T-cell (primary cell): Measurements from ENCODE around the gene B4GALNT4. TPM values are rescaled to one million over a fixed set of nuclear protein-coding genes. Genes with fewer than 3 reads are reported as not detected.
"Not testable (repeated sequence)": the region's sequence is repeated elsewhere in the genome, so short reads cannot be mapped to it uniquely, and the experiment has no call there.

Experiments
- ATAC-seq, 4 experiments: fragments of 200-7000 bp in 3 of 4; fragments of 150-1000 bp in 1 of 4; cut with Tn5 transposase; replicated peaks in 1 of 4; 1 replicate in 3 of 4; 2 replicates in 1 of 4; pipeline ENCODE4 v1.10.0; 2021; ENCODE audit warnings: moderate library complexity in 3 of 4, mild to moderate bottlenecking in 2 of 4, moderate number of reproducible peaks in 1 of 4
- CTCF ChIA-PET, 2 donors: fragments of 300-600 bp; sonication (Branson Sonifier 250); formaldehyde crosslinking; loops; one replicate each; lab custom pipeline; 2022; ENCODE audit warnings: antibody characterized with exemption in 2 of 2; lab: Charles Lee
- POLR2A ChIA-PET, 2 donors: fragments of 300-600 bp; sonication (Branson Sonifier 250); formaldehyde crosslinking; loops; one replicate each; lab custom pipeline; 2022; ENCODE audit warnings: antibody characterized with exemption in 2 of 2; lab: Charles Lee
- DNase-seq, 35 experiments: peaks; one replicate each; pipeline versions ENCODE4 v3.0.0 to v3.0.0-alpha.2; 2013 to 2023
- H3K27ac ChIP-seq: one replicate; pipeline ENCODE4 v1.5.1; 2013; ENCODE audit warnings: low read length
- H3K27me3 ChIP-seq, 2 experiments: replicated peaks in 1 of 2; 1 replicate in 1 of 2; 2 replicates in 1 of 2; pipeline versions ENCODE4 v1.6.1 to v1.7.0; 2013; ENCODE audit warnings: low read length in 1 of 2, mixed read lengths in 1 of 2; ENCODE audit not compliant: control insufficient read depth in 2 of 2, insufficient read depth in 2 of 2; ENCODE audit errors: extremely low read depth in 1 of 2
- H3K36me3 ChIP-seq, 2 donors: 1 replicate in 1 of 2; 2 replicates in 1 of 2; pipeline versions ENCODE4 v1.6.1 to v1.7.0; 2013; ENCODE audit warnings: low read length in 1 of 2; ENCODE audit not compliant: control insufficient read depth in 2 of 2, insufficient read depth in 1 of 2; ENCODE audit errors: extremely low read depth in 1 of 2
- H3K4me1 ChIP-seq, 2 experiments: 1 replicate in 1 of 2; 2 replicates in 1 of 2; pipeline versions ENCODE4 v1.6.1 to v1.7.0; 2013; ENCODE audit warnings: low read length in 2 of 2, mixed read lengths in 1 of 2; ENCODE audit not compliant: insufficient read depth in 2 of 2, control insufficient read depth in 1 of 2; ENCODE audit errors: extremely low read depth in 1 of 2
- H3K4me3 ChIP-seq, 2 donors: 1 replicate in 1 of 2; 2 replicates in 1 of 2; pipeline versions ENCODE4 v1.5.1 to v1.7.0; 2013; ENCODE audit warnings: mild to moderate bottlenecking in 2 of 2, low read length in 1 of 2, moderate library complexity in 1 of 2; ENCODE audit not compliant: control insufficient read depth in 1 of 2; ENCODE audit errors: extremely low read depth in 1 of 2
- H3K9me3 ChIP-seq: 2 replicates; pipeline ENCODE4 v1.7.0; 2013
- H3K27ac Mint-ChIP-seq, 2 donors: one replicate each; pipeline ENCODE4 v1.8.0; 2020 to 2021; ENCODE audit warnings: mild to moderate bottlenecking in 2 of 2, mixed read lengths in 2 of 2
- H3K27me3 Mint-ChIP-seq, 2 donors: one replicate each; pipeline ENCODE4 v1.8.0; 2021 to 2022; ENCODE audit warnings: mixed read lengths in 2 of 2
- H3K36me3 Mint-ChIP-seq: one replicate; pipeline ENCODE4 v1.8.0; 2021; ENCODE audit warnings: mixed read lengths
- H3K4me1 Mint-ChIP-seq, 3 donors: one replicate each; pipeline ENCODE4 v1.8.0; 2020 to 2022; ENCODE audit warnings: mixed read lengths in 3 of 3, mild to moderate bottlenecking in 1 of 3
- H3K4me3 Mint-ChIP-seq, 3 donors: one replicate each; pipeline ENCODE4 v1.8.0; 2020 to 2022; ENCODE audit warnings: mild to moderate bottlenecking in 3 of 3, mixed read lengths in 3 of 3, moderate library complexity in 3 of 3
- H3K9me3 Mint-ChIP-seq, 3 donors: one replicate each; pipeline ENCODE4 v1.8.0; 2020 to 2022; ENCODE audit warnings: mixed read lengths in 3 of 3
- WGBS: methylation state at CpG from one replicate; pipeline ENCODE4 v1.1.5; 2013; ENCODE audit warnings: missing lambda C conversion rate; ENCODE audit not compliant: insufficient coverage; 5-methylcytosine and 5-hydroxymethylcytosine counted together
- total RNA-seq, 35 experiments: library from RNA in 6 of 35; stranded (reverse) in 6 of 35; fragments of 120-200 nt in 1 of 35; gene quantifications; one replicate each; pipeline versions ENCODE4 v1.2.1 to v1.2.4 and lab custom pipeline; 2013 to 2026

The B4GALNT4 gene
- total RNA-seq, 5 donors from 2014 or later (not counting 1 experiment from before 2014, with no cell fraction given), result 1.7 to 5.6 (median 2.8) TPM

GRCh38 chr11:326592-326841 is 42.8 kb upstream of the B4GALNT4 start:
- Histone ChIP-seq H3K9me3 (no peaks in the 10 kb centered on the region), H3K36me3 (no peaks in the 10 kb centered on the region), H3K27ac (peak overlapping the region; percentile 94), H3K27me3 (no peaks in the 10 kb centered on the region), H3K4me1 (peaks cover 47 to 72% of the 10 kb centered on the region in 2 experiments), H3K4me3 (peak overlapping the region; percentile 23 to 44)
- Mint-ChIP-seq H3K9me3 (no peaks in the 10 kb centered on the region), H3K4me3 (peak overlapping the region in 2 of 3 donors; percentile 21 to 74), H3K27ac (peak overlapping the region; percentile 96 to 97), H3K27me3 (no peaks in the 10 kb centered on the region), H3K4me1 (peaks cover 57 to 71% (median 64%) of the 10 kb centered on the region in 3 donors), H3K36me3 (no peaks in the 10 kb centered on the region)
- 49% methylated on average over 6 of the region's 6 CpGs for WGBS
- CTCF ChIA-PET, result interaction anchor here in 1 of 2 donors (0.6 to 1.7 kb wide), 2 partner anchors 9 to 15 kb away, joined by 4 to 6 read pairs; no protein-coding TSS in a partner anchor
- POLR2A ChIA-PET, result no interaction called here
- ATAC-seq (peak in 3 of 4 experiments; percentile 2 to 6 (median 4)), DNase-seq (no peak)

GRCh38 chr11:326842-327580 is 42.3 kb upstream of the B4GALNT4 start:
- ATAC-seq (peak; percentile 58 to 73 (median 68)), DNase-seq (peak in 34 of 35 experiments; percentile 41 to 85 (median 71))
- Histone ChIP-seq H3K4me3 (peak overlapping the region; percentile 23 to 44), H3K27me3 (no peaks in the 10 kb centered on the region), H3K36me3 (no peaks in the 10 kb centered on the region), H3K4me1 (peaks cover 47 to 77% of the 10 kb centered on the region in 2 experiments), H3K9me3 (no peaks in the 10 kb centered on the region), H3K27ac (peak overlapping the region; percentile 94)
- CTCF ChIA-PET, result interaction anchor here (0.6 to 1.7 kb wide), 3 partner anchors 10 to 186 kb away, joined by 3 to 6 read pairs (median 4); no protein-coding TSS in a partner anchor
- peak overlapping the region; percentile 21 to 74 (median 28) for H3K4me3 Mint-ChIP-seq
- no peaks in the 10 kb centered on the region for H3K9me3 Mint-ChIP-seq
- peak overlapping the region; percentile 96 to 97 for H3K27ac Mint-ChIP-seq
- POLR2A ChIA-PET, result interaction anchor here (0.8 to 1.2 kb wide), 2 partner anchors 12 to 28 kb away, joined by 3 to 8 read pairs; no protein-coding TSS in a partner anchor
- H3K36me3 Mint-ChIP-seq, result no peaks in the 10 kb centered on the region
- H3K4me1 Mint-ChIP-seq, result peaks cover 62 to 76% (median 69%) of the 10 kb centered on the region in 3 donors
- WGBS, result 12% methylated on average over 14 of the region's 19 CpGs
- H3K27me3 Mint-ChIP-seq, result no peaks in the 10 kb centered on the region

- H3K27ac Mint-ChIP-seq, result peak overlapping the region; percentile 96 to 97
- peaks cover 47 to 77% of the 10 kb centered on the region in 2 experiments for H3K4me1 ChIP-seq
- no peaks in the 10 kb centered on the region for H3K36me3 Mint-ChIP-seq
- H3K27me3 ChIP-seq, result no peaks in the 10 kb centered on the region
- H3K4me3 ChIP-seq, result peak overlapping the region in 1 of 2 donors; percentile 23
- H3K4me1 Mint-ChIP-seq, result peaks cover 65 to 77% (median 72%) of the 10 kb centered on the region in 3 donors
- no peaks in the 10 kb centered on the region for H3K9me3 Mint-ChIP-seq
- DNase-seq (no peak), ATAC-seq (no peak)
- no CpG with 5 or more reads among the region's 3 CpGs for WGBS
- CTCF ChIA-PET, result interaction anchor here in 1 of 2 donors (1.7 kb wide), 1 partner anchor 10 kb away, joined by 6 read pairs; no protein-coding TSS in a partner anchor
- peak overlapping the region; percentile 94 for H3K27ac ChIP-seq
- POLR2A ChIA-PET, result interaction anchor here (0.8 to 1.2 kb wide), 2 partner anchors 11 to 27 kb away, joined by 3 to 8 read pairs; no protein-coding TSS in a partner anchor
- H3K9me3 ChIP-seq, result no peaks in the 10 kb centered on the region
- no peaks in the 10 kb centered on the region for H3K36me3 ChIP-seq
- no peaks in the 10 kb centered on the region for H3K27me3 Mint-ChIP-seq
- H3K4me3 Mint-ChIP-seq, result peak overlapping the region; percentile 21 to 74 (median 28)
These were observed 41.7 kb upstream of the B4GALNT4 start for GRCh38 chr11:327581-327923.

GRCh38 chr11:328012-328411 is 41.3 kb upstream of the B4GALNT4 start:
- ChIA-PET CTCF (interaction anchor here (0.9 to 1.7 kb wide), 2 partner anchors 11 to 28 kb away, joined by 3 to 6 read pairs; no protein-coding TSS in a partner anchor), POLR2A (interaction anchor here (0.8 to 1.2 kb wide), 2 partner anchors 11 to 27 kb away, joined by 3 to 8 read pairs; no protein-coding TSS in a partner anchor)
- H3K27ac Mint-ChIP-seq, result peak overlapping the region; percentile 55 to 71
- no peaks in the 10 kb centered on the region for H3K36me3 Mint-ChIP-seq
- WGBS, result 96% methylated on average over 13 of the region's 13 CpGs
- DNase-seq, result no peak
- peaks cover 70 to 81% (median 77%) of the 10 kb centered on the region in 3 donors for H3K4me1 Mint-ChIP-seq
- Histone ChIP-seq H3K36me3 (no peaks in the 10 kb centered on the region), H3K9me3 (no peaks in the 10 kb centered on the region), H3K27me3 (no peaks in the 10 kb centered on the region), H3K4me3 (no peak overlapping the region), H3K27ac (peak overlapping the region; percentile 94), H3K4me1 (peaks cover 47 to 79% of the 10 kb centered on the region in 2 experiments)
- H3K27me3 Mint-ChIP-seq, result no peaks in the 10 kb centered on the region
- H3K4me3 Mint-ChIP-seq, result peak overlapping the region in 1 of 3 donors; percentile 25
- ATAC-seq, result no peak
- no peaks in the 10 kb centered on the region for H3K9me3 Mint-ChIP-seq

DNA sequence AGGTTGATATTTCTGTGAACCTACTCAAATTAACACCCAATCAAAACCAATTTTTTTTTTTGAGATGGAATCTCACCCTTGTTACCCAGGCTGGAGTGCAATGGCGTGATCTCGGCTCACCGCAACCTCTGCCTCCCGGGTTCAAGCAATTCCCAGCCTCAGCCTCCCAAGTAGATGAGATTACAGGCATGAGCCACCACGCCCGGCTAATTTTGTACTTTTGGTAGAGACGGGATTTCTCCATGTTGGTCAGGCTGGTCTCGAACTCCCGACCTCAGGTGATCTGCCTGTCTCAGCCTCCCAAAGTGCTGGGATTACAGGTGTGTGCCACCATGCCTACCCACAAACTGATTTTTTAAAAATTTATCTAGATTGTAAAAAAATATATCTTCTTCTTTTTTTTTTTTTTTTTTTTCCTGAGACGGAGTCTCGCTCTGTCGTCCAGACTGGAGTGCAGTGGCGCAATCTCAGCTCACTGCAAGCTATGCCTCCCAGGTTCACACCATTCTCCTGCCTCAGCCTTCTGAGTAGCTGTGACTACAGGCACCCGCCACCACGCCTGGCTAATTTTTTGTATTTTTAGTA is 40.7 kb upstream of the B4GALNT4 start:
- ChIA-PET POLR2A (interaction anchor here in 1 of 2 donors (1.3 kb wide), 1 partner anchor 11 kb away, joined by 3 read pairs; no protein-coding TSS in a partner anchor), CTCF (interaction anchor here (0.5 to 1.8 kb wide), 4 partner anchors 12 to 94 kb away, joined by 3 to 4 read pairs (median 3); no protein-coding TSS in a partner anchor)
- not testable (repeated sequence) for H3K36me3 ChIP-seq, H3K27me3 Mint-ChIP-seq, H3K27ac ChIP-seq, H3K4me3 ChIP-seq, DNase-seq, H3K9me3 Mint-ChIP-seq, ATAC-seq, H3K36me3 Mint-ChIP-seq, H3K27me3 ChIP-seq, H3K9me3 ChIP-seq
- H3K4me1 ChIP-seq, result peaks cover 46 to 76% of the 10 kb centered on the region in 2 experiments
- H3K4me1 Mint-ChIP-seq, result peaks cover 70 to 80% (median 74%) of the 10 kb centered on the region in 3 donors
- peak overlapping the region in 1 of 3 donors; percentile 70 for H3K4me3 Mint-ChIP-seq
- H3K27ac Mint-ChIP-seq, result peak overlapping the region; percentile 77 to 88
- WGBS, result 95% methylated on average over 7 of the region's 15 CpGs

- Mint-ChIP-seq H3K36me3 (no peaks in the 10 kb centered on the region), H3K27ac (peak overlapping the region; percentile 77 to 88), H3K4me3 (peak overlapping the region in 1 of 3 donors; percentile 70), H3K9me3 (no peaks in the 10 kb centered on the region), H3K27me3 (no peaks in the 10 kb centered on the region), H3K4me1 (peaks cover 60 to 70% (median 64%) of the 10 kb centered on the region in 3 donors)
- Histone ChIP-seq H3K4me3 (no peak overlapping the region), H3K9me3 (no peaks in the 10 kb centered on the region), H3K36me3 (no peaks in the 10 kb centered on the region), H3K27ac (no peak overlapping the region), H3K27me3 (no peaks in the 10 kb centered on the region), H3K4me1 (peaks cover 36 to 65% of the 10 kb centered on the region in 2 experiments)
- ChIA-PET POLR2A (interaction anchor here (0.6 to 1.3 kb wide), 2 partner anchors 12 to 14 kb away, joined by 3 read pairs; no protein-coding TSS in a partner anchor), CTCF (interaction anchor here in 1 of 2 donors (1.8 kb wide), 1 partner anchor 10 kb away, joined by 4 read pairs; no protein-coding TSS in a partner anchor)
- WGBS, result 100% methylated on average over 1 of the region's 2 CpGs
- DNase-seq (no peak), ATAC-seq (no peak)
These were observed 39.4 kb upstream of the B4GALNT4 start for GRCh38 chr11:329886-330253.
